SU-DHL-6 (cell line): Measurements from ENCODE around the gene EML4.

Experiments
- H2AFZ ChIP-seq: fragments of 200-600 bp; sonication (generic); 2 replicates; pipeline ENCODE4 v1.6.1; 2014; ENCODE audit warnings: low read depth, mild to moderate bottlenecking, moderate library complexity, mixed read lengths, antibody characterized with exemption, low read length; ENCODE audit not compliant: severe bottlenecking
- H3F3A ChIP-seq: fragments of 200-600 bp; shearing (Covaris generic); 2 replicates; pipeline ENCODE4 v1.6.0; 2016; ENCODE audit warnings: antibody characterized with exemption, mild to moderate bottlenecking; ENCODE audit not compliant: insufficient read depth
- H3K27ac ChIP-seq: fragments of 200-600 bp; sonication (generic); 2 replicates; pipeline ENCODE4 v1.5.1; 2016; ENCODE audit warnings: low read depth, mild to moderate bottlenecking, low read length, moderate library complexity, mixed read lengths
- H3K27me3 ChIP-seq: fragments of 200-600 bp; sonication (generic), shearing (Covaris generic); 2 replicates; pipeline ENCODE4 v1.6.0; 2014; ENCODE audit warnings: mild to moderate bottlenecking, low read length
- H3K36me3 ChIP-seq: fragments of 200-600 bp; sonication (generic); 2 replicates; pipeline ENCODE4 v1.6.1; 2014; ENCODE audit warnings: mild to moderate bottlenecking, low read length, mixed read lengths
- H3K4me2 ChIP-seq: fragments of 300-600, 200-600 bp; shearing (Covaris generic), sonication (generic); 2 replicates; pipeline ENCODE4 v1.6.0; 2014; ENCODE audit warnings: low read length, low read depth, mild to moderate bottlenecking; ENCODE audit not compliant: poor library complexity, severe bottlenecking
- H3K4me3 ChIP-seq: fragments of 200-600 bp; sonication (generic); 2 replicates; pipeline ENCODE4 v1.5.1; 2014; ENCODE audit warnings: antibody characterized with exemption, low read length, mild to moderate bottlenecking, mixed read lengths; ENCODE audit not compliant: insufficient read depth, poor library complexity, severe bottlenecking
- H3K79me2 ChIP-seq: fragments of 200-600 bp; sonication (generic); 2 replicates; pipeline ENCODE4 v1.6.1; 2014; ENCODE audit warnings: mild to moderate bottlenecking, low read length, moderate library complexity; ENCODE audit not compliant: insufficient read depth
- H3K9ac ChIP-seq: fragments of 200-600 bp; sonication (generic); 2 replicates; pipeline ENCODE4 v1.7.0; 2014; ENCODE audit warnings: mild to moderate bottlenecking, low read length
- H3K9me2 ChIP-seq: fragments of 200-600 bp; sonication (generic); replicated peaks from 2 replicates; pipeline ENCODE4 v1.6.1; 2014; ENCODE audit warnings: low read length; ENCODE audit not compliant: insufficient read depth
- H3K9me3 ChIP-seq: fragments of 200-600 bp; sonication (generic); 2 replicates; pipeline ENCODE4 v1.6.1; 2014; ENCODE audit warnings: low read length, mixed read lengths; ENCODE audit not compliant: insufficient read depth
- H4K20me1 ChIP-seq: fragments of 200-600 bp; sonication (generic); 2 replicates; pipeline ENCODE4 v1.6.1; 2014; ENCODE audit warnings: low read depth, mild to moderate bottlenecking, antibody characterized with exemption, low read length, moderate library complexity, mixed read lengths
- CTCF ChIP-seq: fragments of 200-600 bp; sonication (generic); IDR thresholded peaks from one replicate; pipeline ENCODE4 v1.5.1; 2017; ENCODE audit warnings: antibody characterized with exemption, mild to moderate bottlenecking, low read length, moderate library complexity; ENCODE audit not compliant: insufficient read depth, poor library complexity, severe bottlenecking
- EZH2phosphoT487 ChIP-seq: fragments of 200-600 bp; sonication (generic), shearing (Covaris generic); conservative IDR thresholded peaks from 2 replicates; pipeline ENCODE4 v1.6.1; 2018; ENCODE audit warnings: mild to moderate bottlenecking, antibody characterized with exemption, low read length, moderate library complexity, mixed read lengths

The EML4 gene

GRCh38 chr2:42202634-42203008 lies 33.5 kb downstream of the EML4 start:
- no peak overlapping the region for H3K9ac ChIP-seq
- H4K20me1 ChIP-seq: peaks cover 7% of the 10 kb centered on the region; the same call in 1 of the 2 replicates
- no peaks in the 10 kb centered on the region for H3K9me2 ChIP-seq
- H3K36me3 ChIP-seq: no peaks in the 10 kb centered on the region
- no peak overlapping the region for H3K4me3 ChIP-seq
- no peak overlapping the region for H2AFZ ChIP-seq
- H3K9me3 ChIP-seq: no peaks in the 10 kb centered on the region
- H3F3A ChIP-seq: no peaks in the 10 kb centered on the region
- TF ChIP-seq CTCF: no peak
- TF ChIP-seq EZH2phosphoT487: no peak
- no peaks in the 10 kb centered on the region for H3K27me3 ChIP-seq
- H3K79me2 ChIP-seq: peaks cover 57% of the 10 kb centered on the region
- H3K27ac ChIP-seq: no peak overlapping the region
- no peak overlapping the region for H3K4me2 ChIP-seq

- Histone ChIP-seq H3K4me3 (no peak overlapping the region), H3K9ac (no peak overlapping the region), H3K9me3 (no peaks in the 10 kb centered on the region), H3K79me2 (peaks cover 50% of the 10 kb centered on the region), H3K27me3 (no peaks in the 10 kb centered on the region), H3F3A (no peaks in the 10 kb centered on the region), H3K27ac (no peak overlapping the region), H3K4me2 (no peak overlapping the region), H4K20me1 (peaks cover 7% of the 10 kb centered on the region; the same call in 1 of the 2 replicates), H2AFZ (no peak overlapping the region), H3K9me2 (no peaks in the 10 kb centered on the region), H3K36me3 (no peaks in the 10 kb centered on the region)
- no peak for TF ChIP-seq CTCF
- no peak for TF ChIP-seq EZH2phosphoT487
Measured at GRCh38 chr2:42203792-42204191, 34.6 kb downstream of the EML4 start.

- TF ChIP-seq CTCF: no peak
- TF ChIP-seq EZH2phosphoT487: no peak
- Histone ChIP-seq H3K36me3 (no peaks in the 10 kb centered on the region), H3K27ac (no peak overlapping the region), H3K27me3 (no peaks in the 10 kb centered on the region), H3F3A (0 out of 2 replicates have a peak, but pooled peaks cover 4% of the 10 kb centered on the region), H3K79me2 (peaks cover 45% of the 10 kb centered on the region), H4K20me1 (peaks cover 7% of the 10 kb centered on the region; the same call in 1 of the 2 replicates), H3K9me3 (no peaks in the 10 kb centered on the region), H3K4me3 (no peak overlapping the region), H3K4me2 (no peak overlapping the region), H3K9ac (no peak overlapping the region), H2AFZ (no peak overlapping the region), H3K9me2 (no peaks in the 10 kb centered on the region)
Measured at GRCh38 chr2:42205337-42205736, 36.2 kb downstream of the EML4 start.
